Natural killer cell treated with Interleukin-12 subunit alpha and Interleukin-12 subunit beta and Interleukin-15 and Interleukin-18, amount 100 ng/mL, for 72 hours (primary cell): ENCODE data around the gene GALNT1. TPM values are rescaled to one million over a fixed set of nuclear protein-coding genes. Genes with fewer than 3 reads are reported as not detected.

ENCODE experiments used
- ATAC-seq, 2 donors: fragments of 150-1000 bp; cut with Tn5 transposase in 1 of 2; sonication (Bioruptor Pico), chemical (Tn5 transposase) in 1 of 2; 2 replicates each; pipeline ENCODE4 v1.10.0; 2021
- DNase-seq: peaks from one replicate; pipeline ENCODE4 v3.0.0; 2022; ENCODE audit warnings: low spot score
- H3K27ac Mint-ChIP-seq, 2 donors: 1 replicate in 1 of 2; 2 replicates in 1 of 2; pipeline ENCODE4 v1.8.0; 2022; ENCODE audit warnings: mixed read lengths in 2 of 2, mild to moderate bottlenecking in 1 of 2, moderate library complexity in 1 of 2
- H3K27me3 Mint-ChIP-seq, 2 donors: 1 replicate in 1 of 2; 2 replicates in 1 of 2; pipeline ENCODE4 v1.8.0; 2022; ENCODE audit warnings: mixed read lengths in 2 of 2
- H3K36me3 Mint-ChIP-seq: one replicate; pipeline ENCODE4 v1.8.0; 2022; ENCODE audit warnings: mixed read lengths
- H3K4me1 Mint-ChIP-seq, 2 donors: 1 replicate in 1 of 2; 2 replicates in 1 of 2; pipeline ENCODE4 v1.8.0; 2022; ENCODE audit warnings: low read depth in 2 of 2, mixed read lengths in 2 of 2, mild to moderate bottlenecking in 1 of 2
- H3K4me3 Mint-ChIP-seq: one replicate; pipeline ENCODE4 v1.8.0; 2022; ENCODE audit warnings: mixed read lengths
- H3K9me3 Mint-ChIP-seq: 2 replicates; pipeline ENCODE4 v1.8.0; 2022; ENCODE audit warnings: mixed read lengths
- total RNA-seq, 2 donors: library from RNA; stranded (reverse); gene quantifications; one replicate each; pipeline ENCODE4 v1.2.3, GENCODE V29; 2022

GALNT1 gene
- total RNA-seq, 2 donors from 2014 or later, result 60.2 to 72.7 TPM

DNA sequence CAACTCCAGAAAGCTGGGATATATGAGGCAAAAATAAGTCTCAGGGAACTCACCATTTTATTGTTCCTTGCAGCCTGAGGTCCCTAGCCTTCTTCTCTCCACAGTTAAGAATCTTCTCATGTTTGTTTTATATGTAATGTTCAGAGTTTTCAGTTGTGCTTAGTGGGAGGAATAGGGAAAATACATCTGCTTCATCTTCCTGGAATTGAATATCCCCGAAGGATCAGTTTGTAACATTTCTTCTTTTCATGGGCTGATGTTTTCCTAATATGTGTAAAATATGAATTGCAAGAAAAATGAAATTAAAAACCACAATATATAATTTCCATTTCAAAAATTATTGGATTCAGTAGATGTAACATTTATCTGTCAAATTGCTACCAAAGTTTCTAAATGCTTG is 8.0 kb downstream of the GALNT1 start:
- Mint-ChIP-seq H3K27ac (no peak overlapping the region), H3K4me3 (no peak overlapping the region), H3K36me3 (peaks cover 18% of the 10 kb centered on the region), H3K9me3 (no peaks in the 10 kb centered on the region), H3K4me1 (peaks cover 39 to 41% of the 10 kb centered on the region in 2 donors), H3K27me3 (no peaks in the 10 kb centered on the region)
- ATAC-seq (no peak), DNase-seq (no peak)

DNA sequence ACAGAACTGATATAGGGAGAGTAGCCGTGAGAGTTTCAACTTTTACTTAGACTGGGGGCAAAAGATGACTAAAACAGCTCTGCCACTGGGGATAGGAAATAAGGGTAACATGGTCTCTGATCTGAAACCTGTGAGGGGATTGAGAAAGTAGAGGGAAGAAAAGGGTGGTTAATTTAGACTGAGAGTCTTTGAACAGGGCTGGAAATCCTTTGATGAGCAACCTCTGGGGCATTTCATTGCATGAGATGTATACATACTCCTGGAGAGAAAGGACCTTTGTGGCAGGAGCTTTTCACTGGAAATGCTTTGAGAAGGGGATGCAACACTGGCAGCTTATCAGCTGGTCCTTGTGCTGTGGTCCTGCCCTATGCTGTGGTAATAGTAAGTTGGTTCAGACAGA is 9.4 kb downstream of the GALNT1 start:
- no peaks in the 10 kb centered on the region for H3K27me3 Mint-ChIP-seq
- H3K36me3 Mint-ChIP-seq, result peaks cover 13% of the 10 kb centered on the region
- no peaks in the 10 kb centered on the region for H3K9me3 Mint-ChIP-seq
- ATAC-seq, result no peak
- H3K27ac Mint-ChIP-seq, result no peak overlapping the region
- H3K4me3 Mint-ChIP-seq, result no peak overlapping the region
- DNase-seq, result no peak
- peaks cover 37 to 40% of the 10 kb centered on the region in 2 donors for H3K4me1 Mint-ChIP-seq

DNA sequence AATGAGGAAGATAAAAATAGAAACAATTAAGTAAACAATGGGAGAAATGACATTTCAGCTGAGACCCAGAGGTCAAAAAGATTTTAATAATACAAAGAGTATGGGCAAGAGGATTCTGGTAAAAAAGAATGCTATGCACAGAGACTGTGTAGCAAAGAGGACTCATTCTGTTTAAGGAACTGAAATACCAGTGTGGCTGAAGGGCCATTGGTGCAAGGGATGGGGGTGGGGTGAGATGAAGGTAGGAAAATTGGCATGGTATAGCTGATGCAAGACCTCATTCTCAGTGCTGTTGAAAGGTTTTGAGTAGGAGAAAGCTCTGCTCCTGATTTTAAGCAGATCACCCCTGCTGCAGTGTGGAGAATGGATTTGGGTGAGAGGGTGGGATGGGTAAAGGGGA is 10.8 kb downstream of the GALNT1 start:
- Mint-ChIP-seq H3K4me1 (peaks cover 31 to 37% of the 10 kb centered on the region in 2 donors), H3K27ac (no peak overlapping the region), H3K4me3 (no peak overlapping the region), H3K36me3 (peaks cover 13% of the 10 kb centered on the region), H3K27me3 (no peaks in the 10 kb centered on the region), H3K9me3 (no peaks in the 10 kb centered on the region)
- ATAC-seq (no peak), DNase-seq (no peak)

DNA sequence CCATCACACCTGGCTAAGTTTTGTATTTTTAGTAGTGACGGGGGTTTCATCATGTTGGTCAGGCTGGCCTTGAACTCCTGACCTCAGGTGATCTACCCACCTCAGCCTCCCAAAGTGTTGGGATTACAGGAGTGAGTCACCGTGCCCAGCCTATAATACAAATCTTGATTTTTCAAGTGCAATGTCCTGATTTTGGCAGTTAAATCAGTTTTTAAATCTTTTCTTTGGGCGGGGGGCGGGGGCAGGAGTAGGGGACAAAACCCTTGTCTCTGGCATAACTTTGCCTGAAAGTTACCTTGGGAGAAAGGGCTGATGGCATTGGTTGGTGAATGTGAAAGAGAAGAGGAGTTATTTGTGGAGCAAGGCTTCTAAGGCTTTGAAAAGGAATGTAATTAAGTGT is 12.3 kb downstream of the GALNT1 start:
- Mint-ChIP-seq H3K4me3 (no peak overlapping the region), H3K27ac (no peak overlapping the region), H3K9me3 (no peaks in the 10 kb centered on the region), H3K36me3 (peaks cover under 1% of the 10 kb centered on the region), H3K27me3 (no peaks in the 10 kb centered on the region), H3K4me1 (peaks cover 21 to 31% of the 10 kb centered on the region in 2 donors)
- ATAC-seq (no peak), DNase-seq (no peak)

DNA sequence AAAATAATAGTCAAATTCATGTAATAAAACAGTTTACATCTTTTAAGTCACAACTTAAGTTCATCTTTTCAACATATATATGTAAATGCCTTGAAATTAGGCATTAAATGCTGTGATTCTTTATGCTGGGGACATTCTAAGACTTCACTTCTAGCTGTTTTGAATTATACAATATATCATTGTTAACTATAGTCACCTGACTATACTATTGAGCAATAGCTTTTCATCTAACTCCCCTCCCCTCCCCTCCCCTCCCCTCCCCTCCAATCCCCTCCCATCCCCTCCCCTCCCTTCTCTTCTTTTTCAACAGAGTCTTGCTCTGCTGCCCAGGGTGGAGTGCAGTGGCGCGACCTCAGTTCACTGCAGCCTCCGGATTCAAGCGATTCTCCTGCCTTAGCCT is 16.2 kb downstream of the GALNT1 start:
- peaks cover 32 to 37% of the 10 kb centered on the region in 2 donors for H3K4me1 Mint-ChIP-seq
- ATAC-seq, result no peak
- no peak overlapping the region for H3K4me3 Mint-ChIP-seq
- DNase-seq, result no peak
- H3K9me3 Mint-ChIP-seq, result peaks cover 11% of the 10 kb centered on the region
- H3K36me3 Mint-ChIP-seq, result peaks cover 32% of the 10 kb centered on the region
- no peaks in the 10 kb centered on the region for H3K27me3 Mint-ChIP-seq
- no peak overlapping the region for H3K27ac Mint-ChIP-seq

DNA sequence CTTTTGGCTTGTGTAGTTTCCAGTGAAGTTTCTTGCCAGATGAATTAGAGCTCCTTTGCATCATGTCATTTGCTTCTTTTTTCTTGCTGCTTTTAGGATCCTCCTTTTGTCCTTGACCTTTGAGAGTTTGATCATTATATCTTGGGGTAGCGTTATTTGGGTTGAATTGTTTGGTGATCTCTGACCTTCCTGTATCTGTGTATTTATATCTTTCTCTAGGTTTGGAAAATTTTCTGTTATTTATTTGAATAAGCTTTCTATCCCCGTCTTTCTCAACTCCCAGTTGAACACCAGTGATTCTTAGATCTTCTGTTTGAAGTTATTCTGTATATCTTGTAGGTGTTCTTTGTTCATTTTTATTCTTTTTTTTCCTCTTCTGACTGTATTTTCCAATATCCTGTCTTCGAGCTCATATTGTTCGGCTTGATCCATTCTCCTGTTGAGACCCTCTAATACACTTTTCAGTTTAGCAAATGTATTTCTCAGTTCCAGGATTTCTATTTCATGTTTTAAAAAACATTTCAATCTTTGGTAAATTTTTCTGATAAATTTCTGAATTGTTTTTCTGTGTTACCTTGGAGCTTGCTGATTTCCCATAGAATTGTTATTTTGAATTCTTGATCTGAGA is 20.8 kb downstream of the GALNT1 start:
- Mint-ChIP-seq H3K4me1 (peaks cover 46 to 53% of the 10 kb centered on the region in 2 donors), H3K27me3 (no peaks in the 10 kb centered on the region), H3K36me3 (peaks cover 42% of the 10 kb centered on the region), H3K27ac (no peak overlapping the region), H3K4me3 (no peak overlapping the region), H3K9me3 (peaks cover 22% of the 10 kb centered on the region)
- ATAC-seq, result no peak
- DNase-seq, result no peak

DNA sequence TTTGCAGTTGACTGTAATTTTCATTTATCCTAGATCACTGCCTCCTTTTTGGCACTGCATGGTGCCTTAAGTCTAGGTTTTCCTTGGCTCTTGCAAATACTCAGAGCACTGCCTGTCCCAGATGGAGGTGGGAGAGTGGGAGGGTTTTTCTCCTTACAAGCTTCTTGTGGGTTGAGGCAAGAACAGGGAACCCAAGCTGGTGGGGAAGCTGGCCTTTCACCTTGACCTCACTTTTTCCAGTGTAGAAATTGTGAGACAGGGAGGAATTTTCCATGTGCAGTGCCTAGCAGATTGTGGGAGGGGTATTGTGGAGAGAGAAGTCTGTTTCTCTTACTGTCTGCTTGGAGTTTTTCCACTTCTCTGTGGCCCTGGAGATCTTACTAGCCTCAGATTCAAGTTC is 21.5 kb downstream of the GALNT1 start:
- H3K4me1 Mint-ChIP-seq, result peaks cover 50 to 57% of the 10 kb centered on the region in 2 donors
- no peaks in the 10 kb centered on the region for H3K27me3 Mint-ChIP-seq
- H3K9me3 Mint-ChIP-seq, result peaks cover 22% of the 10 kb centered on the region
- H3K27ac Mint-ChIP-seq, result no peak overlapping the region
- no peak overlapping the region for H3K4me3 Mint-ChIP-seq
- peaks cover 42% of the 10 kb centered on the region for H3K36me3 Mint-ChIP-seq
- no peak for DNase-seq
- ATAC-seq, result no peak

DNA sequence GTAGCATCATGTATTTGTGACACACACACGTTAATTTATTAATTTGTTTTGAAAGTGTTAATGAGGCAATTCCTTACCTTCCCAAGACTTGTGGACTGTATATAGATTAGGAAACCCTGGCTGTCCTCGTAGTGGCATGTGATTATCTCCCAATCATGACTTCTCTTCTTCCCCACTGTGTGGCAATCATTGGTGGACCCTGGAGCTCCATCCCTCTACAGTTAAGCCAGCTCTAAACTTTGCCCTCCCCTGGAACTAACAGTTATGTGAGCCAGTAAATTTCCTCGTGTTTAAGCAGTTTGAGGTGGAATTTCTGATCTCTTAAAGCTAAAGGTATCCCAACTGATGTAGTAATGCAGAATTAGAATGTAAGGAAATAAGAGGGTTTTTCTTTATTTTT is 22.0 kb downstream of the GALNT1 start:
- peaks cover 22% of the 10 kb centered on the region for H3K9me3 Mint-ChIP-seq
- H3K36me3 Mint-ChIP-seq, result peaks cover 42% of the 10 kb centered on the region
- H3K27ac Mint-ChIP-seq, result no peak overlapping the region

DNA sequence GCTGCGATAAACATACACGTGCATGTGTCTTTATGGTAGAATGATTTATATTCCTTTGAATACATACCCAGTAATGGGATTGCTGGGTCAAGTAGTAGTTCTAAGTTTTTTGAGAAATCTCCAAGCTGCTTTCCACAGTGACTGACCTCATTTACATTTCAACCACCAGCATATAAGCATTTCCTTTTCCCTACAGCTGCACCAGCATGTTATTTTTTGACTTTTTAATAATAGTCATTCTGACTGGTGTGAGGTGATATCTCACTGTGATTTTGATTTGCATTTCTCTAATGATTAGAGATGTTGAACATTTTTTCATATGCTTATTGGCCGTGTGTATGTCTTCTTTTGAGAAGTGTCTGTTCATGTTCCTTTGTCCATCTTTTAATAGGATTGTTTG is 22.8 kb downstream of the GALNT1 start:
- DNase-seq, result no peak
- H3K27ac Mint-ChIP-seq, result no peak overlapping the region
- no peak overlapping the region for H3K4me3 Mint-ChIP-seq
- H3K4me1 Mint-ChIP-seq, result peaks cover 40 to 54% of the 10 kb centered on the region in 2 donors
- no peak for ATAC-seq
- H3K9me3 Mint-ChIP-seq, result peaks cover 22% of the 10 kb centered on the region
- H3K27me3 Mint-ChIP-seq, result no peaks in the 10 kb centered on the region
- peaks cover 42% of the 10 kb centered on the region for H3K36me3 Mint-ChIP-seq

More for the DNA sequence above, 22.0 kb downstream of the GALNT1 start:
- Mint-ChIP-seq H3K27me3 (no peaks in the 10 kb centered on the region), H3K4me1 (peaks cover 48 to 57% of the 10 kb centered on the region in 2 donors), H3K4me3 (no peak overlapping the region)
- ATAC-seq (no peak), DNase-seq (no peak)

DNA sequence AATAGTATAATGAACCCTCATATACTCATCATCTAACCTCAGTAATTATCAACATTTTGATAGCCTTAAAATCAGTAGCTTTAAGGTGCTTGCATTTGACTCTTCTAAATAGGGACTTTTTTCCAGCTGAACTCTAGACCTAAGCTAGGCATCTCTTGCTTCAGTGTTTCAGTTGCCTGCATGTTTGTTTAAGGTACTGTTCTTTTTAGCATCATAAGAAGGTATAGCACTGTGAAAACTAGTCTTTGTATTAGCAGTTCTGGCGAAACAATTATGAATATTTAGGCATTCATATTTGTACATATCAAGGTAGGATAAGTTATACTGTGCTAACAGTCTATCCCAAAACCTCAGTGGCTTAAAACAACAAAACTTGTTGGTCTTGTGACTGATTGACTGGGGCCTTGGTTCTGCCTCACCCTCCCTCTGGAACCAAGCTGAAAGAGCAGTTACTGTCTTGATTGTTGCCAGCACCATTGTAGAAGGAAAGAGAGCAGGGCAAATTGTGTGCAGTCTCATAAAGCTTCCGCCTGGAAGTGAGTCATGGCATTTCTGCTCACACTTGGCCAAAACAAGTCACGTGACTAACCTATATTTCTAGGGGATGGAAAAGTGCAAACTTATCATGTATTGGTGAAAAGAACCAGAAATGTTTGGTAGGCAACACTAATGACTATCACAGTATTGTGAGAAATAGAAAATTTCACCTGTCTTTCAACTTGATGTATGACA is 24.3 kb downstream of the GALNT1 start:
- Mint-ChIP-seq H3K27me3 (no peaks in the 10 kb centered on the region), H3K4me1 (peaks cover 32 to 48% of the 10 kb centered on the region in 2 donors), H3K27ac (peak overlapping the region; percentile 32 to 73), H3K4me3 (peak overlapping the region; percentile 24), H3K9me3 (peaks cover 20% of the 10 kb centered on the region), H3K36me3 (peaks cover 29% of the 10 kb centered on the region)
- DNase-seq (no peak), ATAC-seq (no peak)

DNA sequence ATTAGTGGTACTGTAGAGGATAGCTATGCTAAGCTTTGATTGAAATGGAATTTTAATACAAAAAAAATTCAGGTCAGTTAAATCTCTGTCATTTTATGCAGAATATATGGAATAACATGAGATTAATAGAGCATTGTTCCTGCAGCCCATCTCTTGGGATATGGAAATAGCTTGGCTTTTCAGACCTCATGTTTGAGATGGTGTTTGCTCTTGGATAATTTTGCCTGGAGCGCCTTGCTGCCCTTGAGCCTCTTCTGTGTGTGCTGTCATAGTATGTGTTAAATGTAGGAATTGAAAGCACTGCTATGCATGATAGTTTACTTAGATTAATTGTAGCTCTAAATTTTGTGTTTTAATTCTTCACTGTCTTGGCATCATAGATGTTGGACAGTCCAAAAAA is 27.7 kb downstream of the GALNT1 start:
- H3K4me1 Mint-ChIP-seq, result peaks cover 28 to 30% of the 10 kb centered on the region in 2 donors
- H3K36me3 Mint-ChIP-seq, result no peaks in the 10 kb centered on the region

DNA sequence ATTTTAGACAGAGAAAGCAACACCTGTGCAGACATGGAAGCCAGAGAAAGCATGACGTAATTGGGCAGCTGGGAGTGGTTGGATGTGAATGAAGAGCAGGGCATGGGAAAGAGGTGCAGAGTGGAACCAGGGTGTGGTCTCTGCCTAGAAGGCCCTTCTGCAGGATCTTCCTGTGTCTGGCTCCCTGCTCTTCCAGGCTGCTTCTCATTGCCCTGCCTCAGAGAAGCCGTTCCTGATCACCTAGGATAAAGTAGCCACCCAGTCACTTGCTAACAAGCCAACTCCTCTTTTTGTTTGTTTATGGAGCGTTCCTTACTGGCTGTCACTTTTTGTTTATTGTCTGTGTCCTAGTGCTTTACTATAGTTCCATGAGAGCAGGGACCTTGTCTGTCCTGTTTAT is 28.5 kb downstream of the GALNT1 start:
- Mint-ChIP-seq H3K27ac (no peak overlapping the region), H3K4me3 (no peak overlapping the region), H3K36me3 (no peaks in the 10 kb centered on the region), H3K9me3 (no peaks in the 10 kb centered on the region), H3K4me1 (peaks cover 25 to 29% of the 10 kb centered on the region in 2 donors), H3K27me3 (no peaks in the 10 kb centered on the region)
- DNase-seq, result no peak
- no peak for ATAC-seq

More for the DNA sequence above, 27.7 kb downstream of the GALNT1 start:
- DNase-seq, result no peak
- no peak for ATAC-seq
- Mint-ChIP-seq H3K27me3 (no peaks in the 10 kb centered on the region), H3K4me3 (no peak overlapping the region), H3K27ac (peak overlapping the region in 1 of 2 donors; percentile 46), H3K9me3 (no peaks in the 10 kb centered on the region)

DNA sequence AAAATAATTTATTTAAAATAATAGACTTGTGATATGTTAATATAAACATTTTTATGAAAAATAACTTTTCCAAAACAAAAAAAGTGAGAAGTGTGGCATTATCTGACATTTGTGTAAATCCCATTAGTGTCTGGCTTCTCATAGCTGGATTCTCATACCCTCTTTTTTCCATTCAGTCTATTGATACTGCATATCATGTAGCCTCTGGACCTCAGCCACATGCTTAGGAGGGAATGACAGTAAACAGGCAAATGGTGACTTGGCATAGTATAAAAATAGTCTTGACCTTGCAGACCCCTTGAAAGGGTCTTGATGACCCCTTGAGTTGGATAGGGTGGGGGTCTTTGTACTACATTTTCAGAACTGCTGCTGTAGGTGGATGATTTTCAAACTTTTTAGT is 29.2 kb downstream of the GALNT1 start:
- H3K4me1 Mint-ChIP-seq, result peaks cover 27 to 31% of the 10 kb centered on the region in 2 donors
- no peaks in the 10 kb centered on the region for H3K36me3 Mint-ChIP-seq
- DNase-seq (no peak), ATAC-seq (no peak)
- H3K27me3 Mint-ChIP-seq, result no peaks in the 10 kb centered on the region
- H3K27ac Mint-ChIP-seq, result no peak overlapping the region
- no peaks in the 10 kb centered on the region for H3K9me3 Mint-ChIP-seq
- H3K4me3 Mint-ChIP-seq, result no peak overlapping the region

DNA sequence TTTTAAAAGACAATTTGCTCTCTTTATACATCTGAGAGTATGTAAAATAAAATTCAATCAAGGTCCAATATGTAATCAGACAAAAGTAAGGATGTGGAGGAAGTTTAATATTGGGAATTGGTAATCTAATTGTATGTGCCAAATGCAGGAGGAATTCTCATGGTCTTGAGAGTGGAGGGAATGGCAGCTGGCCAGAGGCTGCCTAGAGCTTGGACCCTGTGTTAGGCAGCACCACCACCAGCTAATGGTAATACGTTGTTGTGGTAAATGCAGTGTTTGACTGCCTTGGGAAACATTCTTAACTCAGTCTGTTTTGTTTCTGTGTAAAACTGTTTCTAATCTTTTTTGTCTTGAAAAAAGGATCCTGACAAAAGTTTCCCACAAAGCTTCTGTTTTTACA is 30.0 kb downstream of the GALNT1 start:
- ATAC-seq, result no peak
- H3K4me1 Mint-ChIP-seq, result peaks cover 21 to 26% of the 10 kb centered on the region in 2 donors
- H3K4me3 Mint-ChIP-seq, result no peak overlapping the region
- H3K27me3 Mint-ChIP-seq, result no peaks in the 10 kb centered on the region
- no peaks in the 10 kb centered on the region for H3K36me3 Mint-ChIP-seq
- H3K27ac Mint-ChIP-seq, result no peak overlapping the region
- no peaks in the 10 kb centered on the region for H3K9me3 Mint-ChIP-seq
- no peak for DNase-seq
